ENCODE results near the gene LAMB1.

DNA sequence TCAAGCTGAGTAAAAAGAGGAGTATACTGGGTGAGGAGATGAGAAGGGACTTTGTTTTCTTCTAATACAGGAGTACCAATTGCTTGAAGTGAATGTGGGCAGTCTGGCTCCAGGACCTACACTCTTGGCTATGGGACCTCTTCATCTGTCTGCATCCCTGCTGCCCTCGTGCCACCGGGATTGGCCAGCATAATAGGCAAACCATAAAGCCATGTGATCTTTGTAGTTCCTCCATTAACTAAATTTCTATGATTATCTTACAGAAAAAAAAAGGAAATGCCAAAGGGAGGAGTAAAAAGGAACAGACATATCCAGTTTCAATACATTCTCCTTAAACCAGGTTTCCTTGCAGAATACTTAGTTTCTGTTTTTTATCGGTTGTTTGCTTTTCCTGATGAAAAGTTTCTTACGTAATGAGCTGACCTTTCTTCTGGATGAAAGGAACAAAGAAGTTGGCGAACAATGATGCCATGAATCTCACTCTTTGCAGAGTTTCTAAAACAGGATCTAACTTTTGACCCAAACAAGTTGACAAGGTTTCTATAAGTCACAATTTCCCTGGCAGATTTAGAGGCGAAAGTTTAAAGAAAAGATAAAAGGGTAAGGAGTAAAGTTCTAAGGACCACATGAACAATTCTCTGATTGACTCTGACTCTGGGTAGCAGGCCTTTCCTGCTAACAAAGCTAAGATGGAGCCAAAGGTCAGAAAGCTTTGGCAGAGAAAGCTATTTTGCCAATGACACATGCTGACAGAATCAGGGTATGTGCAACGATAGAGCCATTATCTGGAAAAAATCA lies 54.1 kb downstream of the LAMB1 start:
- no peak for TF ChIP-seq EZH2 (optimal IDR thresholded peaks at IDR 0.05; ENCODE audit: low read depth, low read length)
- TF ChIP-seq, protein P1, sequence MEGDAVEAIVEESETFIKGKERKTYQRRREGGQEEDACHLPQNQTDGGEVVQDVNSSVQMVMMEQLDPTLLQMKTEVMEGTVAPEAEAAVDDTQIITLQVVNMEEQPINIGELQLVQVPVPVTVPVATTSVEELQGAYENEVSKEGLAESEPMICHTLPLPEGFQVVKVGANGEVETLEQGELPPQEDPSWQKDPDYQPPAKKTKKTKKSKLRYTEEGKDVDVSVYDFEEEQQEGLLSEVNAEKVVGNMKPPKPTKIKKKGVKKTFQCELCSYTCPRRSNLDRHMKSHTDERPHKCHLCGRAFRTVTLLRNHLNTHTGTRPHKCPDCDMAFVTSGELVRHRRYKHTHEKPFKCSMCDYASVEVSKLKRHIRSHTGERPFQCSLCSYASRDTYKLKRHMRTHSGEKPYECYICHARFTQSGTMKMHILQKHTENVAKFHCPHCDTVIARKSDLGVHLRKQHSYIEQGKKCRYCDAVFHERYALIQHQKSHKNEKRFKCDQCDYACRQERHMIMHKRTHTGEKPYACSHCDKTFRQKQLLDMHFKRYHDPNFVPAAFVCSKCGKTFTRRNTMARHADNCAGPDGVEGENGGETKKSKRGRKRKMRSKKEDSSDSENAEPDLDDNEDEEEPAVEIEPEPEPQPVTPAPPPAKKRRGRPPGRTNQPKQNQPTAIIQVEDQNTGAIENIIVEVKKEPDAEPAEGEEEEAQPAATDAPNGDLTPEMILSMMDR (IDR thresholded peaks at IDR 0.05; ENCODE audit: low read length): no peak
- TF ChIP-seq EZH2phosphoT487 (IDR thresholded peaks at IDR 0.05; ENCODE audit: low read length): no peak

Measured in MM.1S (cell line).